Natural killer cell (primary cell): ENCODE data around the gene ANKRD22. TPM values are rescaled to one million over a fixed set of nuclear protein-coding genes. Genes with fewer than 3 reads are reported as not detected.

Experiments used
- ATAC-seq, 3 donors: fragments of 150-1000 bp in 2 of 3; fragments of 200-7000 bp in 1 of 3; cut with Tn5 transposase; 1 replicate in 1 of 3; 2 replicates in 2 of 3; pipeline ENCODE4 v1.10.0; 2021; ENCODE audit warnings: mild to moderate bottlenecking in 2 of 3, moderate library complexity in 2 of 3
- DNase-seq, 2 donors: peaks; one replicate each; pipeline versions ENCODE4 v3.0.0 to v3.0.0-alpha.2; 2013 to 2021; ENCODE audit warnings: mixed read lengths in 1 of 2
- H3K27ac ChIP-seq: one replicate; pipeline ENCODE4 v1.5.1; 2013; ENCODE audit warnings: mild to moderate bottlenecking, low read length
- H3K27me3 ChIP-seq: one replicate; pipeline ENCODE4 v1.6.1; 2013; ENCODE audit warnings: low read length; ENCODE audit not compliant: control insufficient read depth, insufficient read depth
- H3K36me3 ChIP-seq: one replicate; pipeline ENCODE4 v1.6.1; 2013; ENCODE audit warnings: low read length; ENCODE audit not compliant: control insufficient read depth, insufficient read depth
- H3K4me1 ChIP-seq: one replicate; pipeline ENCODE4 v1.6.1; 2013; ENCODE audit warnings: low read length; ENCODE audit not compliant: control insufficient read depth, insufficient read depth
- H3K4me3 ChIP-seq: one replicate; pipeline ENCODE4 v1.5.1; 2013; ENCODE audit warnings: low read length
- H3K9me3 ChIP-seq: one replicate; pipeline ENCODE4 v1.6.1; 2013; ENCODE audit warnings: low read length; ENCODE audit not compliant: control insufficient read depth, insufficient read depth
- H3K27ac Mint-ChIP-seq, 2 donors: one replicate each; pipeline ENCODE4 v1.8.0; 2022; ENCODE audit warnings: mild to moderate bottlenecking in 2 of 2, mixed read lengths in 2 of 2, moderate library complexity in 1 of 2
- H3K27me3 Mint-ChIP-seq, 2 donors: one replicate each; pipeline ENCODE4 v1.8.0; 2022; ENCODE audit warnings: low read depth in 2 of 2, mixed read lengths in 2 of 2
- H3K36me3 Mint-ChIP-seq: one replicate; pipeline ENCODE4 v1.8.0; 2022; ENCODE audit warnings: mixed read lengths
- H3K4me1 Mint-ChIP-seq, 2 donors: one replicate each; pipeline ENCODE4 v1.8.0; 2022; ENCODE audit warnings: mixed read lengths in 2 of 2
- H3K4me3 Mint-ChIP-seq: one replicate; pipeline ENCODE4 v1.8.0; 2022; ENCODE audit warnings: mild to moderate bottlenecking, moderate library complexity, mixed read lengths
- H3K9me3 Mint-ChIP-seq, 2 donors: one replicate each; pipeline ENCODE4 v1.8.0; 2022; ENCODE audit warnings: mixed read lengths in 2 of 2
- WGBS: methylation state at CpG from one replicate; pipeline ENCODE4 v1.1.7; 2013; ENCODE audit warnings: missing lambda C conversion rate; ENCODE audit not compliant: insufficient coverage; 5-methylcytosine and 5-hydroxymethylcytosine counted together
- intact Hi-C: fragments of 100-400 bp; cut with micrococcal nuclease; formaldehyde crosslinking; loops from one replicate; pipeline ENCODE4 v1.14.2; 2022
- total RNA-seq, 4 donors: library from RNA; stranded (reverse); fragments of 120-200 nt in 1 of 4; gene quantifications; one replicate each; pipeline versions ENCODE4 v1.2.3 to v1.2.4, GENCODE V29; 2013 to 2022
- TF ChIP-seq, protein P1 (sequence below): fragments of 200-600 bp; IDR thresholded peaks from one replicate; pipeline ENCODE4 v1.8.0; 2022; ENCODE audit warnings: antibody characterized with exemption

ANKRD22 gene
- total RNA-seq, 3 donors from 2014 or later (not counting 1 experiment from before 2014, with no cell fraction given) = not detected

DNA sequence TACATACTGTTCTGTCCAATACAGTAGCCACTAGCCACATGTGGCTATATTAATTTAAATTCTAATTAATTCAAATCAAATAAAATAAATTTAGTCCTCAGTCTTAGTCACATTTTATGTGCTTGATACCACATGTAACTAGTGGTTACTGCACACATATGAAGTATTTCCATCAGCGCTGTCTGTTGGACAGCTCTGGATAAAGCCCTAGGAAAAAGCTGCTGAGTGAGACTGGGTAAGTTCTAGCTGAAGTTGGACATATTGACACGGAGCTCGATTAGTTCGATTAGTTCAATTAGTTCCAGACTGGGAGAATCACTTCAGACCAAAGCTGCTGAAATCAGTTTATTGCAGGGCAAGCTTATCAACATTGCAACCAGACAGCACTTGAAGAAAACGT is 64.2 kb downstream of the ANKRD22 start:
- TF ChIP-seq, protein P1, sequence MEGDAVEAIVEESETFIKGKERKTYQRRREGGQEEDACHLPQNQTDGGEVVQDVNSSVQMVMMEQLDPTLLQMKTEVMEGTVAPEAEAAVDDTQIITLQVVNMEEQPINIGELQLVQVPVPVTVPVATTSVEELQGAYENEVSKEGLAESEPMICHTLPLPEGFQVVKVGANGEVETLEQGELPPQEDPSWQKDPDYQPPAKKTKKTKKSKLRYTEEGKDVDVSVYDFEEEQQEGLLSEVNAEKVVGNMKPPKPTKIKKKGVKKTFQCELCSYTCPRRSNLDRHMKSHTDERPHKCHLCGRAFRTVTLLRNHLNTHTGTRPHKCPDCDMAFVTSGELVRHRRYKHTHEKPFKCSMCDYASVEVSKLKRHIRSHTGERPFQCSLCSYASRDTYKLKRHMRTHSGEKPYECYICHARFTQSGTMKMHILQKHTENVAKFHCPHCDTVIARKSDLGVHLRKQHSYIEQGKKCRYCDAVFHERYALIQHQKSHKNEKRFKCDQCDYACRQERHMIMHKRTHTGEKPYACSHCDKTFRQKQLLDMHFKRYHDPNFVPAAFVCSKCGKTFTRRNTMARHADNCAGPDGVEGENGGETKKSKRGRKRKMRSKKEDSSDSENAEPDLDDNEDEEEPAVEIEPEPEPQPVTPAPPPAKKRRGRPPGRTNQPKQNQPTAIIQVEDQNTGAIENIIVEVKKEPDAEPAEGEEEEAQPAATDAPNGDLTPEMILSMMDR = no peak
- Mint-ChIP-seq H3K36me3 (no peaks in the 10 kb centered on the region), H3K27ac (no peak overlapping the region), H3K4me1 (peaks cover 18 to 19% of the 10 kb centered on the region in 2 donors), H3K4me3 (no peak overlapping the region), H3K9me3 (no peaks in the 10 kb centered on the region), H3K27me3 (peaks cover 0 to 8% of the 10 kb centered on the region in 2 donors)
- DNase-seq = no peak
- peaks cover 6% of the 10 kb centered on the region for H3K4me1 ChIP-seq
- no peak overlapping the region for H3K27ac ChIP-seq
- WGBS = 97% methylated on average over 5 of the region's 5 CpGs
- intact Hi-C loops = no loop called here
- H3K27me3 ChIP-seq = no peaks in the 10 kb centered on the region
- ATAC-seq = no peak
- no peaks in the 10 kb centered on the region for H3K9me3 ChIP-seq
- no peaks in the 10 kb centered on the region for H3K36me3 ChIP-seq
- H3K4me3 ChIP-seq = no peak overlapping the region

- Histone ChIP-seq H3K36me3 (no peaks in the 10 kb centered on the region), H3K27me3 (no peaks in the 10 kb centered on the region), H3K4me1 (no peaks in the 10 kb centered on the region), H3K27ac (no peak overlapping the region), H3K9me3 (no peaks in the 10 kb centered on the region), H3K4me3 (no peak overlapping the region)
- Mint-ChIP-seq H3K4me1 (peaks cover 14 to 16% of the 10 kb centered on the region in 2 donors), H3K27me3 (peaks cover under 1 to 8% of the 10 kb centered on the region in 2 donors), H3K27ac (no peak overlapping the region), H3K4me3 (no peak overlapping the region), H3K36me3 (no peaks in the 10 kb centered on the region), H3K9me3 (no peaks in the 10 kb centered on the region)
- WGBS = 95% methylated on average over 10 of the region's 10 CpGs
- intact Hi-C loops = no loop called here
- DNase-seq (no peak), ATAC-seq (no peak)
- TF ChIP-seq, protein P1 = no peak
Observed at GRCh38 chr10:88786032-88786770, 65.4 kb downstream of the ANKRD22 start.

GRCh38 chr10:88783724-88784123 is 67.9 kb downstream of the ANKRD22 start:
- H3K4me3 Mint-ChIP-seq = peak overlapping the region; percentile 22
- 0% methylated on average over 1 of the region's 3 CpGs for WGBS

More at GRCh38 chr10:88783724-88784123, 67.9 kb downstream of the ANKRD22 start:
- Mint-ChIP-seq H3K36me3 (no peaks in the 10 kb centered on the region), H3K9me3 (no peaks in the 10 kb centered on the region), H3K27me3 (peaks cover 2 to 8% of the 10 kb centered on the region in 2 donors), H3K4me1 (peaks cover 14 to 16% of the 10 kb centered on the region in 2 donors), H3K27ac (no peak overlapping the region)
- intact Hi-C loops = no loop called here
- TF ChIP-seq, protein P1 = no peak
- H3K36me3 ChIP-seq = no peaks in the 10 kb centered on the region
- no peaks in the 10 kb centered on the region for H3K9me3 ChIP-seq
- ATAC-seq (peak in 2 of 3 donors; percentile 41 to 43), DNase-seq (no peak)
- no peaks in the 10 kb centered on the region for H3K27me3 ChIP-seq
- H3K4me1 ChIP-seq = no peaks in the 10 kb centered on the region
- no peak overlapping the region for H3K27ac ChIP-seq
- no peak overlapping the region for H3K4me3 ChIP-seq
